HepG2 (cell line): Measurements from ENCODE around the gene CLHC1. TPM values are rescaled to one million over a fixed set of nuclear protein-coding genes. Genes with fewer than 3 reads are reported as not detected.

Experiments
- CENPT ChIP-seq: sonication (generic); formaldehyde crosslinking; IDR thresholded peaks from 2 replicates; pipeline ENCODE4 v1.8.0; 2022; ENCODE audit warnings: low read depth, mild to moderate bottlenecking, moderate library complexity, missing genetic modification reagents
- EEA1 ChIP-seq: sonication (generic); formaldehyde crosslinking; IDR thresholded peaks from 2 replicates; pipeline ENCODE4 v1.5.1; 2020; ENCODE audit warnings: mild to moderate bottlenecking, missing genetic modification reagents, borderline replicate concordance
- HNRNPLL ChIP-seq: fragments of 200-400 bp; formaldehyde crosslinking; IDR thresholded peaks from 2 replicates; pipeline ENCODE4 v1.6.1; 2017; ENCODE audit warnings: mild to moderate bottlenecking, low read depth, low read length; ENCODE audit not compliant: poor library complexity, severe bottlenecking
- HOXD1 ChIP-seq: sonication (generic); formaldehyde crosslinking; IDR thresholded peaks from 2 replicates; pipeline ENCODE4 v1.5.0; 2020; ENCODE audit warnings: missing genetic modification reagents
- KMT2B ChIP-seq: IDR thresholded peaks from 2 replicates; pipeline ENCODE4 v1.6.1; 2016; ENCODE audit warnings: missing genetic modification reagents, missing compliant biosample characterization
- MEF2D ChIP-seq: sonication (generic); formaldehyde crosslinking; IDR thresholded peaks from 2 replicates; pipeline ENCODE4 v1.5.1; 2020; ENCODE audit warnings: mild to moderate bottlenecking, missing genetic modification reagents
- NFATC3 ChIP-seq: sonication (generic); formaldehyde crosslinking; IDR thresholded peaks from 2 replicates; pipeline ENCODE4 v1.5.1; 2020; ENCODE audit warnings: mild to moderate bottlenecking, missing genetic modification reagents
- SIN3B ChIP-seq: fragments of 150-350 bp; IDR thresholded peaks from 2 replicates; pipeline ENCODE4 v1.6.1; 2014; ENCODE audit warnings: low read length
- SKI ChIP-seq: fragments of 450-650 bp; IDR thresholded peaks from one replicate; pipeline ENCODE4 v1.6.1; 2018; ENCODE audit warnings: mild to moderate bottlenecking; ENCODE audit not compliant: partially characterized antibody
- SRY ChIP-seq: sonication (generic); formaldehyde crosslinking; IDR thresholded peaks from 2 replicates; pipeline ENCODE4 v1.8.0; 2022; ENCODE audit warnings: mild to moderate bottlenecking, missing genetic modification reagents
- STAT5B ChIP-seq: sonication (generic); formaldehyde crosslinking; IDR thresholded peaks from 2 replicates; pipeline ENCODE4 v1.4.0; 2020; ENCODE audit warnings: missing genetic modification reagents
- TBX3 ChIP-seq: fragments of 450-650 bp; IDR thresholded peaks from 2 replicates; pipeline ENCODE4 v1.6.1; 2017; ENCODE audit warnings: antibody characterized with exemption, mild to moderate bottlenecking, inconsistent platforms, borderline replicate concordance
- YEATS4 ChIP-seq: sonication (generic); formaldehyde crosslinking; IDR thresholded peaks from 2 replicates; pipeline ENCODE4 v1.4.0; 2020; ENCODE audit warnings: missing genetic modification reagents, borderline replicate concordance
- ZBTB21 ChIP-seq: sonication (generic); formaldehyde crosslinking; IDR thresholded peaks from 2 replicates; pipeline ENCODE4 v1.4.0; 2020; ENCODE audit warnings: missing genetic modification reagents
- ZBTB49 ChIP-seq: sonication (generic); formaldehyde crosslinking; IDR thresholded peaks from 2 replicates; pipeline ENCODE4 v1.4.0; 2020; ENCODE audit warnings: missing genetic modification reagents, borderline replicate concordance
- ZNF253 ChIP-seq: sonication (generic); formaldehyde crosslinking; IDR thresholded peaks from 2 replicates; pipeline ENCODE4 v1.8.0; 2022; ENCODE audit warnings: mild to moderate bottlenecking, missing genetic modification reagents, borderline replicate concordance
- ZNF567 ChIP-seq: sonication (generic); formaldehyde crosslinking; IDR thresholded peaks from 2 replicates; pipeline ENCODE4 v1.8.1; 2023; ENCODE audit warnings: mild to moderate bottlenecking, missing genetic modification reagents, borderline replicate concordance
- ZNF7 ChIP-seq: IDR thresholded peaks from 2 replicates; pipeline ENCODE4 v1.6.1; 2016; ENCODE audit warnings: missing biosample characterization, missing genetic modification reagents
- ZNF709 ChIP-seq: sonication (generic); formaldehyde crosslinking; IDR thresholded peaks from 2 replicates; pipeline ENCODE4 v1.5.0; 2020; ENCODE audit warnings: mild to moderate bottlenecking, missing genetic modification reagents
- polyA plus RNA-seq, 8 experiments: library from polyadenylated mRNA; depleted of rRNA in 3 of 8; stranded (reverse) in 7 of 8; unstranded in 1 of 8; fragments of >200 nt; fragmentation: Illumina TruSeq in 4 of 8; extraction: Trizol in 4 of 8; gene quantifications; 2 replicates each; pipeline versions ENCODE4 v1.2.1 to v1.2.3, GENCODE V29; 2011 to 2016; ENCODE audit warnings: low read depth in 4 of 8, missing spikeins in 1 of 8, mixed read lengths in 1 of 8; ENCODE audit not compliant: insufficient read depth in 1 of 8
- total RNA-seq, 5 experiments: library from RNA; depleted of rRNA; stranded (reverse); fragments of >200 nt; fragmentation: Illumina TruSeq; extraction: Trizol; gene quantifications; 2 replicates each; pipeline ENCODE4 v1.2.3, GENCODE V29; 2016; ENCODE audit warnings: low read depth in 1 of 5
- TF ChIP-seq, protein P1 (sequence below): sonication (generic); formaldehyde crosslinking; IDR thresholded peaks from 2 replicates; pipeline ENCODE4 v1.9.0; 2022; ENCODE audit warnings: missing genetic modification reagents, mild to moderate bottlenecking, borderline replicate concordance
- TF ChIP-seq, protein P2 (sequence below), 2 experiments: sonication (generic) in 1 of 2; formaldehyde crosslinking in 1 of 2; IDR thresholded peaks; 2 replicates each; pipeline versions ENCODE4 v1.4.0 to v1.6.1; 2018 to 2020; ENCODE audit warnings: missing genetic modification reagents in 2 of 2, borderline replicate concordance in 1 of 2, low read depth in 1 of 2, mild to moderate bottlenecking in 1 of 2, missing biosample characterization in 1 of 2
- TF ChIP-seq, protein P3 (sequence below): sonication (generic); formaldehyde crosslinking; conservative IDR thresholded peaks from 2 replicates; pipeline ENCODE4 v1.8.0; 2022; ENCODE audit warnings: mild to moderate bottlenecking, moderate library complexity, missing genetic modification reagents

The CLHC1 gene
- total and polyA plus RNA-seq, 2 of the 13 experiments (the other 11 are each of a cell fraction or from before 2014, with no cell fraction given) = 9.8 to 12.6 TPM

- TF ChIP-seq SIN3B (peak; percentile 93), HOXD1 (CRISPR knock-in tag) (peak; percentile 86), MEF2D (CRISPR knock-in tag) (peak; percentile 92), EEA1 (CRISPR knock-in tag) (0 out of 2 replicates have a peak, but pooled peaks have one; percentile 62), NFATC3 (0 out of 2 replicates have a peak, but pooled peaks have one; percentile 25), SKI (peak; percentile 99), ZNF709 (CRISPR knock-in tag) (peak; percentile 45; the same call in 1 of the 2 replicates), ZNF253 (CRISPR knock-in tag) (peak; percentile 97; the same call in 1 of the 2 replicates), KMT2B (CRISPR knock-in tag) (peak; percentile 100), YEATS4 (CRISPR knock-in tag) (peak; percentile 99), SRY (CRISPR knock-in tag) (peak; percentile 98), CENPT (CRISPR knock-in tag) (peak; percentile 95), STAT5B (CRISPR knock-in tag) (no peak; the same call in 1 of the 2 replicates), ZNF7 (CRISPR knock-in tag) (no peak), TBX3 (peak; percentile 44; the same call in 1 of the 2 replicates), ZBTB21 (CRISPR knock-in tag) (no peak), ZBTB49 (peak; percentile 89; the same call in 1 of the 2 replicates), ZNF567 (CRISPR knock-in tag) (peak; percentile 74), HNRNPLL (peak; percentile 91)
- TF ChIP-seq, protein P1, sequence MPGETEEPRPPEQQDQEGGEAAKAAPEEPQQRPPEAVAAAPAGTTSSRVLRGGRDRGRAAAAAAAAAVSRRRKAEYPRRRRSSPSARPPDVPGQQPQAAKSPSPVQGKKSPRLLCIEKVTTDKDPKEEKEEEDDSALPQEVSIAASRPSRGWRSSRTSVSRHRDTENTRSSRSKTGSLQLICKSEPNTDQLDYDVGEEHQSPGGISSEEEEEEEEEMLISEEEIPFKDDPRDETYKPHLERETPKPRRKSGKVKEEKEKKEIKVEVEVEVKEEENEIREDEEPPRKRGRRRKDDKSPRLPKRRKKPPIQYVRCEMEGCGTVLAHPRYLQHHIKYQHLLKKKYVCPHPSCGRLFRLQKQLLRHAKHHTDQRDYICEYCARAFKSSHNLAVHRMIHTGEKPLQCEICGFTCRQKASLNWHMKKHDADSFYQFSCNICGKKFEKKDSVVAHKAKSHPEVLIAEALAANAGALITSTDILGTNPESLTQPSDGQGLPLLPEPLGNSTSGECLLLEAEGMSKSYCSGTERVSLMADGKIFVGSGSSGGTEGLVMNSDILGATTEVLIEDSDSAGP = peak; percentile 98
- TF ChIP-seq, protein P2, sequence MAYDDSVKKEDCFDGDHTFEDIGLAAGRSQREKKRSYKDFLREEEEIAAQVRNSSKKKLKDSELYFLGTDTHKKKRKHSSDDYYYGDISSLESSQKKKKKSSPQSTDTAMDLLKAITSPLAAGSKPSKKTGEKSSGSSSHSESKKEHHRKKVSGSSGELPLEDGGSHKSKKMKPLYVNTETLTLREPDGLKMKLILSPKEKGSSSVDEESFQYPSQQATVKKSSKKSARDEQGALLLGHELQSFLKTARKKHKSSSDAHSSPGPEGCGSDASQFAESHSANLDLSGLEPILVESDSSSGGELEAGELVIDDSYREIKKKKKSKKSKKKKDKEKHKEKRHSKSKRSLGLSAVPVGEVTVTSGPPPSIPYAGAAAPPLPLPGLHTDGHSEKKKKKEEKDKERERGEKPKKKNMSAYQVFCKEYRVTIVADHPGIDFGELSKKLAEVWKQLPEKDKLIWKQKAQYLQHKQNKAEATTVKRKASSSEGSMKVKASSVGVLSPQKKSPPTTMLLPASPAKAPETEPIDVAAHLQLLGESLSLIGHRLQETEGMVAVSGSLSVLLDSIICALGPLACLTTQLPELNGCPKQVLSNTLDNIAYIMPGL (CRISPR knock-in tag; IDR thresholded peaks at IDR 0.05; ENCODE audit: borderline replicate concordance in 1 of 2, low read depth in 1 of 2) = peak; percentile 98 to 99
- TF ChIP-seq, protein P3, sequence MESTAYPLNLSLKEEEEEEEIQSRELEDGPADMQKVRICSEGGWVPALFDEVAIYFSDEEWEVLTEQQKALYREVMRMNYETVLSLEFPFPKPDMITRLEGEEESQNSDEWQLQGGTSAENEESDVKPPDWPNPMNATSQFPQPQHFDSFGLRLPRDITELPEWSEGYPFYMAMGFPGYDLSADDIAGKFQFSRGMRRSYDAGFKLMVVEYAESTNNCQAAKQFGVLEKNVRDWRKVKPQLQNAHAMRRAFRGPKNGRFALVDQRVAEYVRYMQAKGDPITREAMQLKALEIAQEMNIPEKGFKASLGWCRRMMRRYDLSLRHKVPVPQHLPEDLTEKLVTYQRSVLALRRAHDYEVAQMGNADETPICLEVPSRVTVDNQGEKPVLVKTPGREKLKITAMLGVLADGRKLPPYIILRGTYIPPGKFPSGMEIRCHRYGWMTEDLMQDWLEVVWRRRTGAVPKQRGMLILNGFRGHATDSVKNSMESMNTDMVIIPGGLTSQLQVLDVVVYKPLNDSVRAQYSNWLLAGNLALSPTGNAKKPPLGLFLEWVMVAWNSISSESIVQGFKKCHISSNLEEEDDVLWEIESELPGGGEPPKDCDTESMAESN = peak; percentile 96
Measured at GRCh38 chr2:55268907-55269644, 37.0 kb upstream of the CLHC1 start, which contains the start of gene MTIF2 (continued).
